Endothelial cell of umbilical vein (primary cell): ENCODE results near the gene PRSS56. TPM values are rescaled to one million over a fixed set of nuclear protein-coding genes. Genes with fewer than 3 reads are reported as not detected.

Experiments used
- BruUV-seq: library from RNA; stranded (reverse); fragments of 400-500 nt; replicated peaks from 2 replicates; lab custom pipeline; 2021; lab: Mats Ljungman, UMichigan
- CTCF ChIA-PET: fragments of 300-600, 350-600 bp; sonication (Branson Sonifier 250); formaldehyde crosslinking; loops from one replicate; lab custom pipeline; 2021; ENCODE audit warnings: antibody characterized with exemption, inconsistent platforms; lab: Charles Lee
- POLR2A ChIA-PET: fragments of 300-600, 350-600 bp; sonication (Branson Sonifier 250); formaldehyde crosslinking; loops from one replicate; lab custom pipeline; 2021; ENCODE audit warnings: antibody characterized with exemption, inconsistent platforms; lab: Charles Lee
- DNase-seq: peaks from one replicate; pipeline ENCODE4 v3.0.0-alpha.2; 2011; ENCODE audit warnings: low read depth, low spot score
- FAIRE-seq: peaks from 2 replicates; lab custom pipeline; 2011; peaks lifted over from hg19 to GRCh38; lab: Jason Lieb, UNC
- H2AFZ ChIP-seq: 2 replicates; pipeline ENCODE4 v1.6.0; 2012; ENCODE audit warnings: low read depth, low read length, control low read depth, inconsistent platforms
- H3K27ac ChIP-seq: 2 replicates; pipeline ENCODE4 v1.5.1; 2011; ENCODE audit warnings: low read depth, mild to moderate bottlenecking, control low read depth, low read length, moderate library complexity; ENCODE audit not compliant: insufficient read depth
- H3K27me3 ChIP-seq, 2 experiments: 2 replicates each; pipeline versions ENCODE4 v1.6.0 to v1.6.1; 2011; ENCODE audit warnings: low read length in 2 of 2, mixed read lengths in 1 of 2; ENCODE audit not compliant: control insufficient read depth in 2 of 2, insufficient read depth in 2 of 2
- H3K36me3 ChIP-seq, 2 experiments: 2 replicates in 1 of 2; 3 replicates in 1 of 2; pipeline ENCODE4 v1.5.1; 2011; ENCODE audit warnings: low read length in 2 of 2, mild to moderate bottlenecking in 1 of 2, moderate library complexity in 1 of 2; ENCODE audit not compliant: control insufficient read depth in 2 of 2, insufficient read depth in 2 of 2; ENCODE audit errors: extremely low read depth in 1 of 2
- H3K4me1 ChIP-seq: 3 replicates; pipeline ENCODE4 v1.5.1; 2011; ENCODE audit warnings: mild to moderate bottlenecking, low read length; ENCODE audit not compliant: control insufficient read depth, insufficient read depth; ENCODE audit errors: extremely low read depth
- H3K4me2 ChIP-seq: 2 replicates; pipeline ENCODE4 v1.6.1; 2011; ENCODE audit warnings: low read length, control low read depth, mixed read lengths; ENCODE audit not compliant: insufficient read depth
- H3K4me3 ChIP-seq, 3 experiments: fragments of 200-600 bp in 1 of 3; sonication (generic), shearing (Covaris generic) in 1 of 3; replicated peaks in 1 of 3; 2 replicates each; pipeline ENCODE4 v1.5.1; 2011 to 2016; ENCODE audit warnings: control low read depth in 3 of 3, low read length in 3 of 3, mild to moderate bottlenecking in 2 of 3, inconsistent platforms in 1 of 3, low read depth in 1 of 3, moderate library complexity in 1 of 3; ENCODE audit not compliant: insufficient read depth in 1 of 3
- H3K79me2 ChIP-seq: 2 replicates; pipeline ENCODE4 v1.6.0; 2012; ENCODE audit warnings: low read length, inconsistent platforms; ENCODE audit not compliant: control insufficient read depth, insufficient read depth
- H3K9ac ChIP-seq: replicated peaks from 2 replicates; pipeline ENCODE3; 2011; ENCODE audit warnings: low read length, control low read depth; ENCODE audit not compliant: insufficient read depth; ENCODE audit errors: extremely low read depth
- H3K9me1 ChIP-seq: replicated peaks from 3 replicates; pipeline ENCODE4 v1.6.0; 2011; ENCODE audit warnings: mild to moderate bottlenecking, low read length; ENCODE audit not compliant: control insufficient read depth, insufficient read depth; ENCODE audit errors: extremely low read depth
- H3K9me3 ChIP-seq: replicated peaks from 2 replicates; pipeline ENCODE4 v1.5.1; 2012; ENCODE audit warnings: low read length, inconsistent platforms; ENCODE audit not compliant: control insufficient read depth, insufficient read depth
- H4K20me1 ChIP-seq: replicated peaks from 2 replicates; pipeline ENCODE3; 2011; ENCODE audit warnings: mild to moderate bottlenecking, low read length; ENCODE audit not compliant: control insufficient read depth, insufficient read depth; ENCODE audit errors: extremely low read depth
- EZH2 ChIP-seq: IDR thresholded peaks from 2 replicates; pipeline ENCODE4 v1.6.1; 2012; ENCODE audit warnings: borderline replicate concordance, low read depth, mild to moderate bottlenecking, moderate library complexity, low read length, inconsistent platforms; ENCODE audit not compliant: severe bottlenecking
- FOS ChIP-seq: IDR thresholded peaks from 2 replicates; pipeline ENCODE4 v1.6.1; 2011; ENCODE audit warnings: mild to moderate bottlenecking, low read length, moderate library complexity, borderline replicate concordance; ENCODE audit not compliant: insufficient read depth
- GATA2 ChIP-seq: IDR thresholded peaks from 2 replicates; pipeline ENCODE4 v1.7.0; 2011; ENCODE audit warnings: low read depth, mild to moderate bottlenecking, moderate library complexity, mixed read lengths, low read length; ENCODE audit not compliant: insufficient read length, insufficient read depth
- JUN ChIP-seq: IDR thresholded peaks from 2 replicates; pipeline ENCODE4 v1.6.1; 2011; ENCODE audit warnings: borderline replicate concordance, low read depth; ENCODE audit not compliant: insufficient read length, insufficient read depth
- MYC ChIP-seq: IDR thresholded peaks from one replicate; pipeline ENCODE4 v1.6.1; 2011; ENCODE audit warnings: mild to moderate bottlenecking, low read depth, low read length
- POLR2A ChIP-seq: IDR thresholded peaks from 2 replicates; pipeline ENCODE4 v1.6.1; 2012; ENCODE audit warnings: low read depth, mild to moderate bottlenecking, control low read depth, low read length
- POLR2AphosphoS5 ChIP-seq: IDR thresholded peaks from 2 replicates; pipeline ENCODE4 v1.6.1; 2012; ENCODE audit warnings: low read depth, mild to moderate bottlenecking, control low read depth, low read length, moderate library complexity; ENCODE audit not compliant: insufficient read depth
- dilution Hi-C: fragments of 300-500 bp; cut with MboI; formaldehyde crosslinking; loops from one replicate; pipeline ENCODE4 v1.15.0; 2019; ENCODE audit warnings: low sequenced_read_pairs; ENCODE audit not compliant: extremely low pct_ligation_motif_present
- intact Hi-C: fragments of 100-400 bp; cut with micrococcal nuclease; formaldehyde crosslinking; loops from one replicate; pipeline ENCODE4 v1.10.0; 2022
- polyA plus RNA-seq, 4 experiments: library from polyadenylated mRNA; depleted of rRNA in 3 of 4; stranded (reverse) in 3 of 4; unstranded in 1 of 4; fragments of >200 nt; gene quantifications; 2 replicates each; pipeline versions ENCODE4 v1.2.1 to v1.2.3, GENCODE V29; 2011 to 2012; ENCODE audit warnings: missing spikeins in 1 of 4
- total RNA-seq: library from RNA; stranded (reverse); gene quantifications from 2 replicates; pipeline ENCODE4 v1.2.3, GENCODE V29; 2021
- TF ChIP-seq, protein P1 (sequence below): IDR thresholded peaks from 2 replicates; pipeline ENCODE4 v1.6.1; 2011; ENCODE audit not compliant: insufficient read depth, insufficient read length
- TF ChIP-seq, protein P2 (sequence below), 2 donors: IDR thresholded peaks; 1 replicate in 1 of 2; 2 replicates in 1 of 2; pipeline ENCODE4 v1.5.1; 2011; ENCODE audit warnings: low read length in 2 of 2, mild to moderate bottlenecking in 2 of 2, moderate library complexity in 2 of 2, control low read depth in 1 of 2, inconsistent platforms in 1 of 2, low read depth in 1 of 2; ENCODE audit not compliant: insufficient read depth in 1 of 2; ENCODE audit errors: extremely low read depth in 1 of 2

The PRSS56 gene
- total and polyA plus RNA-seq, 2 donors (not counting 3 experiments of a cell fraction or from before 2014, with no cell fraction given) = not detected

DNA sequence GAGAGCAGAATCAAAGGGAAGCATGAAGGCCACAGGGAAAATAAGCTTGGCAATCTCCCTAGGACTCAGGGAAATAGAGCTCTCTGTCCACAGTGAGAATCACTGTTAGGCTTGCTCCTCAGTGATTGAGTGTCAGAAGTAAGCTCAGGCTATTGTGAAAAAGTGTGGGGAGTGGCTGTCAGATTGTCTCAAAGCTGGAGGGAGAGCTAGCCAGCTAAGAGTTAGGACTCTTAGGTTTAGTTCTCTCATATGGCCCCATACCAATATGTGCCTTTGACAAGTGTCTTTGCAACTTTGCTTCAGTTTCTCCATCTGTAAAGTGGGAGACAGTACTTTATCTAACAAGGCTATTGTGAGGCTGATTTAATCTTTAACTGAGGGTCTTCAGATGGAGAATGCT, 47.5 kb downstream of the PRSS56 start:
- no peaks in the 10 kb centered on the region for H3K79me2 ChIP-seq

More for the DNA sequence above, 47.5 kb downstream of the PRSS56 start:
- H3K9ac ChIP-seq = no peak overlapping the region
- dilution Hi-C loops = no loop called here
- H3K27me3 ChIP-seq = no peaks in the 10 kb centered on the region
- no peak overlapping the region for H3K4me3 ChIP-seq
- H3K4me1 ChIP-seq = no peaks in the 10 kb centered on the region
- no peak overlapping the region for H3K27ac ChIP-seq
- H3K9me3 ChIP-seq = no peaks in the 10 kb centered on the region
- DNase-seq (no peak), FAIRE-seq (no peak)
- no peak overlapping the region for H3K4me2 ChIP-seq
- no peak for TF ChIP-seq MYC
- TF ChIP-seq POLR2A = no peak
- TF ChIP-seq GATA2 = no peak
- TF ChIP-seq, protein P1, sequence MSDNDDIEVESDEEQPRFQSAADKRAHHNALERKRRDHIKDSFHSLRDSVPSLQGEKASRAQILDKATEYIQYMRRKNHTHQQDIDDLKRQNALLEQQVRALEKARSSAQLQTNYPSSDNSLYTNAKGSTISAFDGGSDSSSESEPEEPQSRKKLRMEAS = no peak
- no peak for TF ChIP-seq FOS
- TF ChIP-seq, protein P2, sequence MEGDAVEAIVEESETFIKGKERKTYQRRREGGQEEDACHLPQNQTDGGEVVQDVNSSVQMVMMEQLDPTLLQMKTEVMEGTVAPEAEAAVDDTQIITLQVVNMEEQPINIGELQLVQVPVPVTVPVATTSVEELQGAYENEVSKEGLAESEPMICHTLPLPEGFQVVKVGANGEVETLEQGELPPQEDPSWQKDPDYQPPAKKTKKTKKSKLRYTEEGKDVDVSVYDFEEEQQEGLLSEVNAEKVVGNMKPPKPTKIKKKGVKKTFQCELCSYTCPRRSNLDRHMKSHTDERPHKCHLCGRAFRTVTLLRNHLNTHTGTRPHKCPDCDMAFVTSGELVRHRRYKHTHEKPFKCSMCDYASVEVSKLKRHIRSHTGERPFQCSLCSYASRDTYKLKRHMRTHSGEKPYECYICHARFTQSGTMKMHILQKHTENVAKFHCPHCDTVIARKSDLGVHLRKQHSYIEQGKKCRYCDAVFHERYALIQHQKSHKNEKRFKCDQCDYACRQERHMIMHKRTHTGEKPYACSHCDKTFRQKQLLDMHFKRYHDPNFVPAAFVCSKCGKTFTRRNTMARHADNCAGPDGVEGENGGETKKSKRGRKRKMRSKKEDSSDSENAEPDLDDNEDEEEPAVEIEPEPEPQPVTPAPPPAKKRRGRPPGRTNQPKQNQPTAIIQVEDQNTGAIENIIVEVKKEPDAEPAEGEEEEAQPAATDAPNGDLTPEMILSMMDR (IDR thresholded peaks at IDR 0.05; ENCODE audit: extremely low read depth in 1 of 2, insufficient read depth in 1 of 2, low read depth in 1 of 2, low read length in 2 of 2) = no peak
- TF ChIP-seq JUN = no peak
- no peak for TF ChIP-seq POLR2AphosphoS5
- TF ChIP-seq EZH2 = no peak
- intact Hi-C loops = no loop called here
- H2AFZ ChIP-seq = no peak overlapping the region
- H3K9me1 ChIP-seq = no peaks in the 10 kb centered on the region
- ChIA-PET POLR2A (interaction anchor here (0.6 kb wide), 1 partner anchor 125 kb away, joined by 3 read pairs; no protein-coding TSS in a partner anchor), CTCF (interaction anchor here (0.9 to 2.1 kb wide), 4 partner anchors 10 to 17 kb away, joined by 3 to 6 read pairs (median 4); partner anchors contain the start of genes EIF4E2 and TIGD1)
- BruUV-seq = no TSS peak
- H3K36me3 ChIP-seq = peaks cover 25 to 45% of the 10 kb centered on the region in 2 experiments
- H4K20me1 ChIP-seq = no peaks in the 10 kb centered on the region
